Prostate gland (tissue), 2 donors: ENCODE data around the gene COL5A1.

Source experiments
- CTCF ChIP-seq, 4 experiments: fragments of 200-600 bp in 2 of 4; fragments of 450-650 bp in 2 of 4; sonication (generic) in 2 of 4; IDR thresholded peaks; 1 replicate in 3 of 4; 2 replicates in 1 of 4; pipeline ENCODE4 v1.5.1; 2016 to 2019; ENCODE audit warnings: antibody characterized with exemption in 4 of 4, mild to moderate bottlenecking in 2 of 4, moderate library complexity in 2 of 4
- POLR2A ChIP-seq: fragments of 450-650 bp; IDR thresholded peaks from one replicate; pipeline ENCODE4 v1.6.1; 2016; ENCODE audit warnings: antibody characterized with exemption, mild to moderate bottlenecking
- POLR2AphosphoS5 ChIP-seq: sonication (generic); formaldehyde crosslinking; IDR thresholded peaks from one replicate; pipeline ENCODE4 v1.6.1; 2017; ENCODE audit warnings: antibody characterized with exemption

GRCh38 chr9:134678206-134678605 lies 36.6 kb downstream of the COL5A1 start:
- TF ChIP-seq CTCF (IDR thresholded peaks at IDR 0.05) = no peak
- no peak for TF ChIP-seq POLR2A
- TF ChIP-seq POLR2AphosphoS5 = no peak
